IPS DF 6.9 (cell line): ENCODE data around the gene TOMM20.

Experiments used
- DNase-seq: peaks from one replicate; pipeline ENCODE4 v3.0.0-alpha.2; 2013; ENCODE audit warnings: low read depth, low spot score
- H3K27ac ChIP-seq: one replicate; pipeline ENCODE4 v1.5.1; 2013; ENCODE audit warnings: low read length, control low read depth
- H3K27me3 ChIP-seq: 2 replicates; pipeline ENCODE4 v1.6.1; 2013; ENCODE audit warnings: mild to moderate bottlenecking, low read length; ENCODE audit not compliant: control insufficient read depth, insufficient read depth
- H3K36me3 ChIP-seq: 2 replicates; pipeline ENCODE4 v1.6.1; 2013; ENCODE audit warnings: low read length; ENCODE audit not compliant: control insufficient read depth, insufficient read depth
- H3K4me1 ChIP-seq: 2 replicates; pipeline ENCODE4 v1.6.1; 2013; ENCODE audit warnings: low read length; ENCODE audit not compliant: control insufficient read depth, insufficient read depth
- H3K4me3 ChIP-seq: 2 replicates; pipeline ENCODE4 v1.5.1; 2013; ENCODE audit warnings: mild to moderate bottlenecking, low read length
- H3K9me3 ChIP-seq: 2 replicates; pipeline ENCODE4 v1.6.1; 2013; ENCODE audit warnings: low read length, inconsistent platforms; ENCODE audit not compliant: control insufficient read depth, insufficient read depth
- WGBS: extraction: QIAGEN DNeasy Blood & Tissue Kit; methylation state at CpG from one replicate; pipeline ENCODE4 v1.1.7; 2013; ENCODE audit warnings: mixed read lengths, missing lambda C conversion rate; ENCODE audit not compliant: insufficient read length, insufficient coverage; 5-methylcytosine and 5-hydroxymethylcytosine counted together

TOMM20 gene

DNA sequence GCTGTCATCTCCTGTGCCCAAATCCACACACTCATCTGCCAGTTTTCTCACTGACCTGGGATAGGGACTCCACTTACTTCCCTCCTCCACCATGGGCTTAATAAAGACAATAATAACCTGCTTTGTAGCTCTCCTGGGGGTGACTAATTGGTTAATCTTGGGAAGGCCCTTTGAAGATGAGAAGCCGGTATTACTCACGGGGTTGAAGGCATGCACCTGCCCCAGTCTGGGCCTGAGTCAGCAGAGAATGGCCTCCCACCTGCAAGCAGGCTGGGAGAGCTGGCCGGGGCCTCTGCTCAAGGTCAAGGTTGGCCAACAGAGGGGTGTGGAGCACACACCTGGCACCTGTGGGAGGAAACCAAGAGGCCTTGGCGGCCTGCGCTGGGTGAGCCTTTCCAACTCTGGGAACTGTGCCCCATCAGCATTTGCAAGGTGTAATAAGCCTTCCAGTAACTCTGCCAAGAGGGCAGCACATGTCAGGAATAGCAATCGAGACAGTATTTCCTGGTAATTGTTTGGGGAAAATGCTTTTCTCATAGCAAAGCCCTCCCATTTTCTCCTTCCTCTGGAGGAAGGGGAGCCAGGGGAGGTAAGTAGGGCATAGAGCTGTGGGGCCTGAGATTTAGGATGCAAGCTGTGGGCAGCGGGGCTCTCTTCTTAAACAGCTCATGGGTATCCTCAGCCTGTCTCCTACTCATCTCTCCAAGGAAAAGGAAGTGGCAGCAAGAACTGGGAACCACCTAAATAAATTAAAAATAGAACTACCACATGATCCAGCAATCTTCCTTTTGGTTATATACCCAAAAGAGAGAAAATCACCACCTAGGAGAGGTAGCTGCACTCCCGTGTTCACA is 49.0 kb downstream of the TOMM20 start:
- no CpG with 5 or more reads among the region's 8 CpGs for WGBS
- Histone ChIP-seq H3K27ac (no peak overlapping the region), H3K4me1 (peaks cover 8% of the 10 kb centered on the region), H3K4me3 (no peak overlapping the region), H3K9me3 (no peaks in the 10 kb centered on the region), H3K27me3 (no peaks in the 10 kb centered on the region), H3K36me3 (no peaks in the 10 kb centered on the region)
- DNase-seq: no peak

DNA sequence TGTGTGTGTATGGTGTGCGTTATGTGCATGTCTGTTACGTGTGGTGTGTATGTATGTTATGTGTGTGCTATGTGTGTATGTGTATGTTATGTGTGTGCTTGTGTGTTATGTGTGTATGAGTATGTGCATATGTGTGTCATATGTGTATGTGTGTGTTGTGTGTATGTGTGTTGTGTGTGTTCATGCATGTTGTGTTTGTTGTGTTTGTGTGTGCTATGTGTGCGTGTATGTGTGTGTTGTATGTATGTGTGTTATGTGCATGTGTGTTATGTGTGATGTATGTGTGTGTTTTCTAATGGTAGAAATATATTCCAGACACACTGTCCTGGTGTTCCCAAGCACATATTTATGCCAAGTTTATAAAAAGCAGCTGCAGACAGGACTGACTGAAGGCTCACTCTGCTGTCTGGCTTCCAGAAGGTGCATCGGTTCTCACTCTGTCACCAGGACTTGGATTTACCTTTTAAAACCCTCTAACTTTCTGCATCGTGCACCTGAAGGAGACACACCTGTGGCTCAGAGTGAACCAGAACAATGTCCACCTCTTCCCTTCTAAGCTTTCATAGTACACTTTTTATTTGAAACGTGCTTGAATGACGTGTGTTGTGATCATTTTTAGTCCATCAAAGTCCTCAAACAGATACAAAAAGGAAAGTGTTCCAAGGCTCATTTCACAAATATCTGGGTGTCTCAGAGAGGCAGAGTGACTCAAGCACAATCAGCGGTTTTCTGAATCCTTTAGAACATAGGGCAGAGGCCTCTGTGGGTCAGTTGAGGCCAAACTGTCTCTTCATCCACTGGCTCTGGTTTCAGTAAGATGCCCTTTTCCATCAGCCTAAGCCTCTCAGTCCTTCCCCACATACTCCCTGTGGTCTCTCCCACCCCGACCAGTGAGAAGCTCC is 49.9 kb downstream of the TOMM20 start:
- Histone ChIP-seq H3K36me3 (no peaks in the 10 kb centered on the region), H3K4me3 (no peak overlapping the region), H3K27ac (no peak overlapping the region), H3K4me1 (peaks cover 7% of the 10 kb centered on the region), H3K9me3 (no peaks in the 10 kb centered on the region), H3K27me3 (no peaks in the 10 kb centered on the region)
- WGBS: 100% methylated on average over 2 of the region's 9 CpGs
- no peak for DNase-seq

DNA sequence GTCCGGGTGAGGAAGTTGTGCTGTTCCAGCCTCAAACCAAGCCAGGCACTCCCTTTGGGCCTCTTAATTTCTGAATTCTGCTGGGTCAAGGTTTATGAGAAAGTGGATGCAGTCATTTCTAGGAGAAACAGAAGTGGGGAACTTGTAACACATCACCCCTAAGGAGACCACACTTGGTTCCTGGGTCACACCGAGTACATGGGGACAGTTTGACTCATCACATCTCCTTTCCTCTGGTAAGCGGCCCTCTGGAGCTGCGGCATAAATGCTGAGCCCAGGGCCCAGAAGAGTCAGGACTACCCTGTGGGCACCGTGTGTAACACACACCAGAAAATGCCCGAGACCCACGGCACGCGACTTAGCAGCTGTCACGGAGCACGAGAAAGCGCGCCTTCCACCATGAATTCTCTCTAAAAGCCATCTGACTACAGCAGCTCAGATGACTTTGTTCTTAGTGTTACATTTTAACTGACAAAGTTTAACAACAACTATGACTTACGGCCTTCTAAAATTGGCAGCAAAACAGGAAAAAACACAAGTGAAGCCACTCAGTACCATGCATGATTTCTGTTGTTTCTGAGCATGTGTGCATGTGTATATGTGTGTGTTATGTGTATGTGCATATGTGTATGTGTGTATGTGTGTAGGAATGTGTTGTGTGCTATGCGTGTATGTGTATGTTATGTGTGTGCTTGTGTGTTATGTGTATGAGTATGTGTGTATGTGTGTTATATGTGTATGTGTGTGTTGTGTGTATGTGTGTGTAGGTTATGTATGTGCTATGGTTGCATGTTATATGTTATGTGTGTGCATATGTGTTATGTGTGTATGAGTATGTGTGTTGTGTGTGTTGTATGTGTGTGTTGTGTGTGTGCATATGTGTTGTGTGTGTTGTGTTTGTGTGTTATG is 50.8 kb downstream of the TOMM20 start:
- H3K36me3 ChIP-seq: no peaks in the 10 kb centered on the region
- no peaks in the 10 kb centered on the region for H3K27me3 ChIP-seq
- H3K4me3 ChIP-seq: no peak overlapping the region
- WGBS: 100% methylated on average over 1 of the region's 15 CpGs
- DNase-seq: no peak
- H3K9me3 ChIP-seq: no peaks in the 10 kb centered on the region
- no peak overlapping the region for H3K27ac ChIP-seq
- peaks cover 3% of the 10 kb centered on the region; the same call in 1 of the 2 replicates for H3K4me1 ChIP-seq

DNA sequence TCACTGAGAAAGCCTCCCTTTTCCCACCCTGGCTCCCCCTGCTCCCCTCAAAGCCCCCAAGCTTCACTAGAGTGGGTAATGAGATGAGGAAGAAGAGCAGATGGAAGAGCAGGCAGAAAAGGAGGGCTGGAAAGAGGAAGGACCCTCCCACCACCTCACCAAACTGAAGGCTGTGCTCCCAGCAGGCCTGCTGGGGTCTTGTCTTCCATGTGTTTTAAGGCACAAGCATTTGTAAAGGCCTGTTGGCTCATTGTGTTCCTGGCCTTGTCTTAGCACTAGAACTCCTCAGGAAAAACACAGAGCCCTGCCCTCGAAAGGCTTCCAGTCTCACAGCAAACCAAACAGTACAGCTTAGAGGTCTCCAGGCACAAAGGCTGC is 51.5 kb downstream of the TOMM20 start:
- DNase-seq: no peak
- H3K27ac ChIP-seq: no peak overlapping the region
- no peak overlapping the region for H3K4me3 ChIP-seq
- H3K27me3 ChIP-seq: no peaks in the 10 kb centered on the region
- WGBS: no CpG with 5 or more reads among the region's 1 CpG
- H3K4me1 ChIP-seq: peaks cover 3% of the 10 kb centered on the region; the same call in 1 of the 2 replicates
- H3K36me3 ChIP-seq: no peaks in the 10 kb centered on the region
- no peaks in the 10 kb centered on the region for H3K9me3 ChIP-seq

DNA sequence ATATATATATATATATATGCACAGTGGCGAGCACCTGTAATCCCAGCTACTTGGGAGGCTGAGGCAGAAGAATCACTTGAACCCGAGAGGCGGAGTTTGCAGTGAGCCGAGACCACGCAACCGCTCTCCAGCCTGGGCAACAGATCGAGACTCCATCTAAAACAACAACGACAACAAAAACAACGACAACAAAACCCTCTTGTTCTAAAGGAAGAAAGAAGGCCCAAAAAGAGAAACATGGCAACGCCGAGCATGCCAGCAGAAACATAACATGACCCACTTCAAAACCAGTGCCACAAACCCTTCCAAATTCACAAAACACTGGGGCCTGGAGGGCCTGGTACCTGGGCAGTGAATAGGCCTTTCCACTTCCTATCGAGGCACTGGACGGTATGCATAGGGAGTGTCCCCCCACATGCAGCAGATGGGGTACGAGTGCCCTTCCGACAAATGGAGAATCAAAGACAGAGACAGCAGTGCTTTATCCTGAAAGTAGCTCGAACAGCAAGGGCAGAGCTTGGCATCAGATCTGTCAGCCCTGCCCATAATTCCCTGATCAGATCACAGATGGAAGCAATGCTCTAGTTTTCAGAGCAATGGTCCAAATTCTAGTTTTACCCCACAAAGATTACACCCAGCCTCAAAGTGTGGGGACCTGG is 52.0 kb downstream of the TOMM20 start:
- Histone ChIP-seq H3K4me3 (no peak overlapping the region), H3K27me3 (no peaks in the 10 kb centered on the region), H3K4me1 (peaks cover 3% of the 10 kb centered on the region; the same call in 1 of the 2 replicates), H3K36me3 (no peaks in the 10 kb centered on the region), H3K9me3 (no peaks in the 10 kb centered on the region), H3K27ac (no peak overlapping the region)
- WGBS: no CpG with 5 or more reads among the region's 16 CpGs
- DNase-seq: no peak

DNA sequence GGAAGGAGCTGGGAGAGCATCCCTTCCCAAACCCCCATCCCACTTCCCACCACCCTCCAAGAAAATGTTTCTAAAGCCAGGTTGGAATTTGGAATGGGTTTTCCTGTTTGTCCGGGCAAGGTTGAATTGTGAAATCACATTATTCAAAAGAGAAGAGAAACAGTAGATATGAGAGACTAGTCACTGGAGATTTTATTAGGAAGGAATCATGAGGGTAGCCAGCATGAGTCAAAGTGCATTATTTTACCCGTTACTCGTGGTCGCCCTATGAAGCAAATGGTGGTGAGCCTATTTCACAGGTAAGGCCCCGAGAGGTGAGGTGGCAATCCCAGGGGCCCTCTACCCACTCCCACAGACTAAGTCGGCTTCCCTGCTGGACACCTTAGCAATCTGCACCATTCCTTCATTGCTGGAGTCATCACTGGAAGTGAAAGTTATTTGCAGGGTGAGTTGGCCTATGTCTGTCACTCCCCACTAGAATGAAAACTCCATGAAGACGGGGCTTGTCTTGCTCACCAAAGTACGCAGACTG is 52.8 kb downstream of the TOMM20 start:
- no peak overlapping the region for H3K27ac ChIP-seq
- no peak for DNase-seq
- WGBS: no CpG with 5 or more reads among the region's 8 CpGs
- H3K27me3 ChIP-seq: no peaks in the 10 kb centered on the region
- H3K4me3 ChIP-seq: no peak overlapping the region
- H3K36me3 ChIP-seq: no peaks in the 10 kb centered on the region
- no peaks in the 10 kb centered on the region for H3K9me3 ChIP-seq
- H3K4me1 ChIP-seq: peaks cover 3% of the 10 kb centered on the region; the same call in 1 of the 2 replicates

DNA sequence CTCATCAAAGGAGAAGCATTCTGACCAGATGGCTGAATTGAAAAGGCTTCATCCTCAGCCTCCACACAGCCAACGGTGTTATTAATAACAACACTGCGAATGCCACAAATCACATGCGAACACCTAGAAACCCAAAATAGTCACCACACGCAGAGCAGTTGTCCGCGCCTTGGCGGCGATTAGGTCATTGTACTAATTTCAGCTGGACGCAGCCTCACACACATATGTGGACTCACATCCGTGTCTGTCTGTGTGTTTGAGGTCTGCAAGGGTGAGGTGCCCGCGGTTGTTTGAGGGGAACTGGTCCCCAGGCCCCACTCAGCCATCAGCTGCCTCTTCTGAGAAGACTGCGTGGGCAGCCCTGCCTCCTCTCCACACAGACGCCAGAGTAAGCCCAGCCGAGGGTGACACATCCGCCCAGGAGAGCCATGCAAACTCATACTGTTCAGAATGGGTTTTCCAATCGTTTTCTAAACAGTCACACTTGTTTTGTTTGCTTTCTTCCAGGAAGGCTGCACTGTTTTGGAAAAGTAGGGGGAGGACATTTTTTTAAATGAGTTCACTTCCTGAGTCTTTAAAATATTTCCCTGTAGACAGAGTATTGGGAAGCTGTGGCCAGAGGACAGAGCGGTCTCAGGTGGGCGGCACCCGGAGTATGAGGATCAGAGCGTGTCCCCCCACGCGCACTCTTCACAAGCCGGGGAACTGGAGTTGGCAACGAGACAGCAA is 53.4 kb downstream of the TOMM20 start:
- WGBS: no CpG with 5 or more reads among the region's 25 CpGs
- Histone ChIP-seq H3K4me3 (no peak overlapping the region), H3K4me1 (peaks cover 3% of the 10 kb centered on the region; the same call in 1 of the 2 replicates), H3K9me3 (no peaks in the 10 kb centered on the region), H3K27ac (no peak overlapping the region), H3K36me3 (no peaks in the 10 kb centered on the region), H3K27me3 (no peaks in the 10 kb centered on the region)
- DNase-seq: no peak

DNA sequence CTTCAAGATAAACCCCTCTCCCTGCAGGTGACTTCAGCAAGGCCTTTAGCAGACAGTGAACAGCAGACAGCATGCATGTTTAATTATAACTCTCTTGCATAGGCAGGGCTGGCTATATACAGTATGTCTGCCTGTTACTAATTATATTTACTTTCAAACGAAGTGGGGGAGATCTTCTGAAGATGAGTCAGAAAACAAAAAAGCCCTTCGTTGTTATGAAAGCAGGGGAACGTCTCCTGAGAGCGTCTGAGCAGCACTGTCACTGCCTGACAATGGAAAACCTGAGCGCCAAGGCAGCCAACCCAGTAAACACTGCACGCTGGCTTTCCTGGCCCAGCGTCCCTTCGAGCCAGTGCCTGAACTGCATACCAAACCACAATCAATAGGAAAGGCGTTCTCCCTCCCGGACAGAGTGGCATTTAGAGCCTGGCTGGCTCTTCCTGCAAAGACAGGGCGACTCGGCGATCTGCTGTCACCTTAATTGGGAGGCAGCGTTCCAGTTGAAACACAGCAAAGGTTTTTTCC is 54.1 kb downstream of the TOMM20 start:
- no peaks in the 10 kb centered on the region for H3K27me3 ChIP-seq
- H3K9me3 ChIP-seq: no peaks in the 10 kb centered on the region
- no peaks in the 10 kb centered on the region for H3K36me3 ChIP-seq
- no peak overlapping the region for H3K27ac ChIP-seq
- no peak overlapping the region for H3K4me3 ChIP-seq
- DNase-seq: no peak
- peaks cover 3% of the 10 kb centered on the region; the same call in 1 of the 2 replicates for H3K4me1 ChIP-seq
- no CpG with 5 or more reads among the region's 14 CpGs for WGBS

DNA sequence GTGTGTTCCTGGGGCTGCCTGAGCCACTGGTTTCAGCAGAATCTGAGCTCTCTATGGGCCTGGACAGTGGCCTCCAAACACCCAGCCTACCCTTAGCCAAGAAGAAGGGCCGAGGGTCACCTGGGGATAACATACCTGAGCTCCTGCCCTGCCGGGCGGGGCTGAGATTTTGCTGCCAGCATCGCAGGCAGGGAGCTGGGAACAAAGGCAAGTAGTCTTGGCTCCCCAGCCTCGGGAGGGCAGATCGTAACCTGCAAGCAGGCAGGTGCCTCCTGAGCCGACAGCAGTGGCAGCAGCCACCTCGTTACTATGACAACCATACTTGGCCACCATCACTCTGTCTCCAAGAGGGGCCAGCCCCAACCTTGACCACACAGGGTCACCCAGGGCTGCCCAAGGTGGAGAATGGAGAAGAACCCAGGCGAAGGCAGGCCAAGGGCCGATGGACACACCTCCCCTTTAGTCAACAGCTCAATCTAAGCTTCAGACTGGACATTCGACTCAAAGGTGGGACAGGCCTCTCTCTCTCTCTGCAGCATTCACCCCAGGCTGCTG is 54.6 kb downstream of the TOMM20 start:
- H3K4me3 ChIP-seq: no peak overlapping the region
- 0 out of 2 replicates have a peak, but pooled peaks cover 3% of the 10 kb centered on the region for H3K4me1 ChIP-seq
- no CpG with 5 or more reads among the region's 11 CpGs for WGBS
- H3K9me3 ChIP-seq: no peaks in the 10 kb centered on the region
- H3K27me3 ChIP-seq: no peaks in the 10 kb centered on the region
- no peak for DNase-seq
- H3K36me3 ChIP-seq: no peaks in the 10 kb centered on the region
- H3K27ac ChIP-seq: no peak overlapping the region
